ENCODE results near the gene TUFT1. TPM values are rescaled to one million over a fixed set of nuclear protein-coding genes. Genes with fewer than 3 reads are reported as not detected.

The TUFT1 gene
- total and polyA plus RNA-seq, 2 of the 13 experiments (the other 11 are each of a cell fraction or from before 2014, with no cell fraction given) = 6.4 to 7.3 TPM

GRCh38 chr1:151594143-151594625 is 54.1 kb downstream of the TUFT1 start (continued):
- TF ChIP-seq, protein P1, sequence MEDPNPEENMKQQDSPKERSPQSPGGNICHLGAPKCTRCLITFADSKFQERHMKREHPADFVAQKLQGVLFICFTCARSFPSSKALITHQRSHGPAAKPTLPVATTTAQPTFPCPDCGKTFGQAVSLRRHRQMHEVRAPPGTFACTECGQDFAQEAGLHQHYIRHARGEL (CRISPR knock-in tag; IDR thresholded peaks at IDR 0.05) = no peak
- TF ChIP-seq, protein P2, sequence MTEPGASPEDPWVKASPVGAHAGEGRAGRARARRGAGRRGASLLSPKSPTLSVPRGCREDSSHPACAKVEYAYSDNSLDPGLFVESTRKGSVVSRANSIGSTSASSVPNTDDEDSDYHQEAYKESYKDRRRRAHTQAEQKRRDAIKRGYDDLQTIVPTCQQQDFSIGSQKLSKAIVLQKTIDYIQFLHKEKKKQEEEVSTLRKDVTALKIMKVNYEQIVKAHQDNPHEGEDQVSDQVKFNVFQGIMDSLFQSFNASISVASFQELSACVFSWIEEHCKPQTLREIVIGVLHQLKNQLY (CRISPR knock-in tag; IDR thresholded peaks at IDR 0.05) = no peak
- TF ChIP-seq RFX3 (CRISPR knock-in tag; IDR thresholded peaks at IDR 0.05) (no peak), PHF20 (CRISPR knock-in tag; IDR thresholded peaks at IDR 0.05) (no peak), BORCS8-MEF2B (CRISPR knock-in tag; IDR thresholded peaks at IDR 0.05) (0 out of 2 replicates have a peak, but pooled peaks have one; percentile 38), ZMYM4 (CRISPR knock-in tag; IDR thresholded peaks at IDR 0.05) (no peak), SP2 (CRISPR knock-in tag; IDR thresholded peaks at IDR 0.05) (no peak), RBM39 (IDR thresholded peaks at IDR 0.05; ENCODE audit: low read depth, low read length, poor library complexity, severe bottlenecking) (no peak), ZSCAN12 (CRISPR knock-in tag; IDR thresholded peaks at IDR 0.05) (no peak), ETV5 (CRISPR knock-in tag; IDR thresholded peaks at IDR 0.05; ENCODE audit: borderline replicate concordance) (no peak), POLR2A (IDR thresholded peaks at IDR 0.05; ENCODE audit: insufficient read depth in 1 of 2, low read depth in 2 of 2, low read length in 2 of 2) (no peak), SOX13 (IDR thresholded peaks at IDR 0.05) (no peak), SOX13 (CRISPR knock-in tag; conservative IDR thresholded peaks at IDR 0.05 in 1 of 2, IDR thresholded peaks at IDR 0.05 in 1 of 2) (no peak), BCLAF1 (IDR thresholded peaks at IDR 0.05) (no peak), ZNF691 (CRISPR knock-in tag; IDR thresholded peaks at IDR 0.05; ENCODE audit: borderline replicate concordance, low read depth) (no peak), SOX6 (IDR thresholded peaks at IDR 0.05) (no peak), SOX6 (CRISPR knock-in tag; IDR thresholded peaks at IDR 0.05) (0 out of 2 replicates have a peak, but pooled peaks have one; percentile 19)
- TF ChIP-seq, protein P3, sequence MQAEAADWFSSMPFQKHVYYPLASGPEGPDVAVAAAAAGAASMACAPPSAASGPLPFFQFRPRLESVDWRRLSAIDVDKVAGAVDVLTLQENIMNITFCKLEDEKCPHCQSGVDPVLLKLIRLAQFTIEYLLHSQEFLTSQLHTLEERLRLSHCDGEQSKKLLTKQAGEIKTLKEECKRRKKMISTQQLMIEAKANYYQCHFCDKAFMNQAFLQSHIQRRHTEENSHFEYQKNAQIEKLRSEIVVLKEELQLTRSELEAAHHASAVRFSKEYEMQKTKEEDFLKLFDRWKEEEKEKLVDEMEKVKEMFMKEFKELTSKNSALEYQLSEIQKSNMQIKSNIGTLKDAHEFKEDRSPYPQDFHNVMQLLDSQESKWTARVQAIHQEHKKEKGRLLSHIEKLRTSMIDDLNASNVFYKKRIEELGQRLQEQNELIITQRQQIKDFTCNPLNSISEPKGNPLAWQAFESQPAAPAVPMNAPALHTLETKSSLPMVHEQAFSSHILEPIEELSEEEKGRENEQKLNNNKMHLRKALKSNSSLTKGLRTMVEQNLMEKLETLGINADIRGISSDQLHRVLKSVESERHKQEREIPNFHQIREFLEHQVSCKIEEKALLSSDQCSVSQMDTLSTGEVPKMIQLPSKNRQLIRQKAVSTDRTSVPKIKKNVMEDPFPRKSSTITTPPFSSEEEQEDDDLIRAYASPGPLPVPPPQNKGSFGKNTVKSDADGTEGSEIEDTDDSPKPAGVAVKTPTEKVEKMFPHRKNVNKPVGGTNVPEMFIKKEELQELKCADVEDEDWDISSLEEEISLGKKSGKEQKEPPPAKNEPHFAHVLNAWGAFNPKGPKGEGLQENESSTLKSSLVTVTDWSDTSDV (CRISPR knock-in tag; IDR thresholded peaks at IDR 0.05) = no peak
- TF ChIP-seq, protein P4, sequence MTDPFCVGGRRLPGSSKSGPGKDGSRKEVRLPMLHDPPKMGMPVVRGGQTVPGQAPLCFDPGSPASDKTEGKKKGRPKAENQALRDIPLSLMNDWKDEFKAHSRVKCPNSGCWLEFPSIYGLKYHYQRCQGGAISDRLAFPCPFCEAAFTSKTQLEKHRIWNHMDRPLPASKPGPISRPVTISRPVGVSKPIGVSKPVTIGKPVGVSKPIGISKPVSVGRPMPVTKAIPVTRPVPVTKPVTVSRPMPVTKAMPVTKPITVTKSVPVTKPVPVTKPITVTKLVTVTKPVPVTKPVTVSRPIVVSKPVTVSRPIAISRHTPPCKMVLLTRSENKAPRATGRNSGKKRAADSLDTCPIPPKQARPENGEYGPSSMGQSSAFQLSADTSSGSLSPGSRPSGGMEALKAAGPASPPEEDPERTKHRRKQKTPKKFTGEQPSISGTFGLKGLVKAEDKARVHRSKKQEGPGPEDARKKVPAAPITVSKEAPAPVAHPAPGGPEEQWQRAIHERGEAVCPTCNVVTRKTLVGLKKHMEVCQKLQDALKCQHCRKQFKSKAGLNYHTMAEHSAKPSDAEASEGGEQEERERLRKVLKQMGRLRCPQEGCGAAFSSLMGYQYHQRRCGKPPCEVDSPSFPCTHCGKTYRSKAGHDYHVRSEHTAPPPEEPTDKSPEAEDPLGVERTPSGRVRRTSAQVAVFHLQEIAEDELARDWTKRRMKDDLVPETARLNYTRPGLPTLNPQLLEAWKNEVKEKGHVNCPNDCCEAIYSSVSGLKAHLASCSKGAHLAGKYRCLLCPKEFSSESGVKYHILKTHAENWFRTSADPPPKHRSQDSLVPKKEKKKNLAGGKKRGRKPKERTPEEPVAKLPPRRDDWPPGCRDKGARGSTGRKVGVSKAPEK (CRISPR knock-in tag; IDR thresholded peaks at IDR 0.05; ENCODE audit: borderline replicate concordance) = 0 out of 2 replicates have a peak, but pooled peaks have one; percentile 27
